D341Med (cell line): Measurements from ENCODE around the gene RETREG1.
"Not testable (repeated sequence)": the region's sequence is repeated elsewhere in the genome, so short reads cannot be mapped to it uniquely, and the experiment has no call there.

Experiments
- DNase-seq: peaks from one replicate; pipeline ENCODE4 v3.0.0; 2012; ENCODE audit warnings: low spot score

Gene RETREG1

DNA sequence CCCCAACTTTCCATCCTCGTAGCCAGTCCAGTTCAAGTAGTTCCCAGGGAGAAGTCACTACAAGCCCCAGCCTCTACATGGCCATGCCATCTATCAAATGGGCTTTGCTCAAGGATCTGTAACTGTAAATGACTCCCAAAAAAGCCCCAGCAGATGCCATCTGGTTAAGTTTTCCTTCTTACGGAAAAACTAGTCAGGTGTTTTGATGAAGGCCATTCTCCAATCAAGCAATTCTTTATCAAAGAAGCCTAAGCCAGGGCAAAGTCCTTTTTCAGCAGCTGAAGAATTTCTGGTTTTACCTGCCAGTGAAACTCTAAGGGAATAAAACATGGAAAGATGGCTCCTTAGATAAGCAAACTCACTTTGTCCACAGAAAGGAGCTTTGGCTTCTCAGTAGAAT lies 129.3 kb downstream of the RETREG1 start:
- no peak for DNase-seq

DNA sequence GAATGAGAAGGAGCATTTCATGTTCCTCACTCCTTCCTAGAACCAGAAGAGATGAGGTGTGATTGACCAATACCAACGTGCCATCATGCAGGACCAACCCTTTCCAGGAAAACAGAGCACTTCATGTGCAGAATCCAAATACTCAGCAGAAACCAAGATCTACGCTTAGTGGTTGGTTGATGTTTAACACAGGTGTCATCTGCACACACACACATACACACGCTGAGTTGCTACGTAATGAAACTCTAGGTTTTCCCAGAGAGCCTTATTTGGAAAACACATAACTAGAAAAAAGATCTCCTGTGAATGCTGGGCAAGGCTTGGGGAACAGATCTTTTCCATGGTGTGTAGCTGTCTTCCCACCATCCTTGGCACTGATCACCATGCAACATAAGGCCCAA lies 130.1 kb downstream of the RETREG1 start:
- no peak for DNase-seq

GRCh38 chr5:16485656-16486055 lies 131.1 kb downstream of the RETREG1 start:
- no peak for DNase-seq

- no peak for DNase-seq
Measured at GRCh38 chr5:16484081-16484480, 132.7 kb downstream of the RETREG1 start.

DNA sequence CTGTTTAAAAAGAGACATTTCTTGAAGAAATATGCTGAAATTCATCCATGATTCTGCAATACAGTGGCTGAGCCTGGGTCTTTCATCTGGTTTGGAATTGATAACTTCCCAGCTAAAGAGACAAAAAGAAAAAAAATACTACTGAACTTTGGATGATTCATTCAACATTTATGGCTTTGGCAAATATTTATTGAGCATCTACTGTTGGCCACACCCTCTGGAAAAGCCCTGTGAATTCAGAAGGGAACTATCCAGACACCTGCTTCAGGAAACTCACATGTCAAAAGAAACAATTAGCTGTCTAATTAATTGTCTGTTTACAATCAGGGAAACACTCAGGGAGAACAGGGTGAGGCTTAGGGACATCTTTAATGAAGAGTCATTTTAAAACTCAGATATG lies 133.4 kb downstream of the RETREG1 start:
- no peak for DNase-seq

DNA sequence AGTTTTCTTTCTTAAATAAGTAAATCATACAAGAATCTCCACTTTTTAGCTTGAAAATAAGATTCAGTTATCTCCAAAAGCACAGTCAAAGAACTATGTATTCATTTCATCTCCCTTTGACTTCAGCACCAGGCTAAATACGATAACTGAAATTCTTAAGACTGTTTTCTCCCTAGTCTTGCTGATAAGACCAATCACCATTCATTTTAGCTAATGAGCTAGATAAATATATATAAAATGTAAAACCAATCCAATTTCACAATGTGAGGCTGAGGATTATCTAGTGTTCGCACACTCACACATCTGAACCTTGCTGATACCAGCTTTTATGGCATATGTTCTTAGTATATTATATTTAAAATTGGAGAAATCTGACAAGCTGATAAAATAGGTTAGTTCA lies 133.9 kb downstream of the RETREG1 start:
- DNase-seq = no peak

DNA sequence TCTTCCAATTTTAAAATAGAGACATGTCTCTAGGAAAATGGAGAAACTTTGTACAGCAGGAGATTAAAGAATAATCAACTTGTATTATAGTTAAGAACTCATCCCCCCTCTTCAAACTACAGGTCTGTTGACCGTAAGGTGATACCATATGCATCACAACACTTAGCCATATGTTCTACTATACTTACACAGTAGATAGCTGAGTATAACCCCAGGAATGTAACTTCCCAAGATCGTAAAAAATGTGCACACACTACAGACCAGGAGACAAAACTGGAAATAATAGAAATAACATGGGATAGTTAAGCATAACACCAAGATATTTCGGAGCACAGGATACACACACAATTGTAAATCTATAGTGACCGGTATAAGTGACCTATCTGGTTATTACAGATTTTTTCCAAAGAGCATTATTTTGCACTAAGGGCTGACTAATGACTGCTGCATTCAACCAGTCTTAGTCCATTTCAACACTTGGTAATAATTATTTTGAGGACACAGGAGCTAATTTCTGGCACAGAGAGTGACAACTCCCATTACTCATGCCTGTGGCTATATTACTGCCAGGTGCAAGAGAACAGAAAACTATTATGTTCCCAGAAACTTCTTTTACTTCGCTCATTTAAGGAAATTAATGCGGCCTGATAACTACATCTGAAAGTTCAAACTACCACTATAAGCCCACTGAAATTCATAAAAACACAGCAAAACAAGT lies 135.8 kb downstream of the RETREG1 start:
- DNase-seq = no peak

DNA sequence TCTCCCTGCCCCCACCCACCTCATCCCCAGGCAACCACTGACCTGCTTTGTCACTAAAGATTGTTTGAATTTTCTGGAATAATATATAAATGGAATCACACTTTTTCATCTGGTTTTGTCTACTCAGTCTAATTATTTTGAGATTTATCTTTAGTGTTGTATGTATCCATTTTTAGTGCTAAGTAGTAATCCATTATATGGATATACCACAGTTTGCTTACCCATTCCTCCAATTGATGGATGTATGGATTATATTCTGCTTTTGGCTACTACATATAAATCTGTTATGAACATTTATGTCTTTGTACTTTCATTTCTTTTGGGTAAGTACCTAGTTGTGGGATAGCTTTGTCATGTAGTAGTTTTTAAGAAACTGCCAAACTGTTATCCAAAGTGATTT lies 136.7 kb downstream of the RETREG1 start:
- no peak for DNase-seq

DNA sequence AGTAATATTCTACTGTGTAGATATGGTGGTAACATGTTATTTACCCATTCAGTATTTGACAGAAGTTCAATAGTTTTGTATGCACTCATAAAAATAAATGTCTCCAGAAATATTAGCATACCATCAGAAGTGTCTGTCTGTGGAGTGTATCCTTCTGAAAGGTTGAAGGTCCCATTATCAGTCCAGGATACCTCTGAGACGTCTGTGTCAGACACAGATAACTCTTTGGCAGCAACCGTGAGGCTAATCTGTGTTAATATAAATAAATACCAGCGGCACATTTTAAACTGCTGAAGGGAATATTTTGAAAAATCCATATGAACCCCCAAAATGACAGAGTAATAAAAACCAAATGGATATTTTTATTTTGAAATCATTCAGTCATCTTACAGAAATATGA lies 139.3 kb downstream of the RETREG1 start:
- no peak for DNase-seq

GRCh38 chr5:16476417-16476816 lies 140.4 kb downstream of the RETREG1 start:
- not testable (repeated sequence) for DNase-seq

GRCh38 chr5:16471387-16471786 lies 145.4 kb downstream of the RETREG1 start:
- DNase-seq = no peak

GRCh38 chr5:16467363-16468219 lies 149.2 kb downstream of the RETREG1 start:
- no peak for DNase-seq

DNA sequence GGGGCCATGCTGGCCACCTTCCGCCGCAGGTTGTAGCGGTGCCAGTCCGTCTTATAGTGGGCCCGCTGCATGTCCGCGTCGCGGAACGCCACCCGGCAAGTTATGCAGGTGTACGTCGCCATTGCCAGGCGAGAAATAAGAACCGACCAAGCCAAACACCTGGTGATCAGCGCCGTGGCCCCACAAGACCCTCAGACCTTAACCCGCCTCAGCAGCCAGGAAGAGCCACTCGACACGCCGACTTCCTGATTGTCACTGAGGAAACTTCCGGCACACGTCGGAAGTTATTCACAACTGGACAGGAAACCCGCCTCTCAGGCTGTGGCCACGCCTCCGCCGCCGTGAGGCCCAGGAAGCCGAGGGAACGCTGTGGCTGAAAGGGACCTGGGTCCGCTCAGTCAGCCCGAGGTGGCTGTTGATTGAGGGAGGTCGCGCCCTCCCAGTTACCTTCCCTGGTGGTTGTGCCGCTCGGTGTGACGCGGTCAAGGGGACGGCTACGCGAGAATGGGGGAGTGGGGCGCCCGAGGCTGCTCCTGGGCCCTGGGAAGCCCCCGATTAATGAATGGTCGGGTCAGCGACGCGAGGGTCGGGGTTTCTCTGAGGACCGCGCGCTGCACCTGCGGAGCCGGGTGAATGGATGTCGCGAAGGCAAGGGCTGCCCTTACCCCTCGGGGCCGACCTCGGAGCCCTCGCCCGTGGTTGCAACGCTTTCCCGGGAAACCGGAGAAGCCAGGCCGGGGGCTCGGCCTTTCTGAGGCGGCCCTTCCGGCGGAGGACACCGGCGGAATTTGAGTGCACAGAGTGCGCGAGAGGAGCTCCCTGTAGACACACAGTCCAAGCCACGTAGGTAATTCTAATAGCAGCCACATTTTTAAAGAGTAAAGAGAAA lies 151.0 kb downstream of the RETREG1 start, which contains the start of gene ZNF622:
Gene ZNF622, minus strand, starts transcription at position 257 of the 889 bp plus-strand sequence. Its CDS starts 135 bp downstream, at position 122.
- DNase-seq = peak; percentile 89

- no peak for DNase-seq
Measured at GRCh38 chr5:16464664-16465543, 151.9 kb downstream of the RETREG1 start.

- DNase-seq = no peak
Measured at GRCh38 chr5:16464231-16464630, 152.6 kb downstream of the RETREG1 start.

GRCh38 chr5:16461782-16462181 lies 155.0 kb downstream of the RETREG1 start:
- DNase-seq = no peak

- no peak for DNase-seq
Measured at GRCh38 chr5:16461026-16461425, 155.8 kb downstream of the RETREG1 start.

DNA sequence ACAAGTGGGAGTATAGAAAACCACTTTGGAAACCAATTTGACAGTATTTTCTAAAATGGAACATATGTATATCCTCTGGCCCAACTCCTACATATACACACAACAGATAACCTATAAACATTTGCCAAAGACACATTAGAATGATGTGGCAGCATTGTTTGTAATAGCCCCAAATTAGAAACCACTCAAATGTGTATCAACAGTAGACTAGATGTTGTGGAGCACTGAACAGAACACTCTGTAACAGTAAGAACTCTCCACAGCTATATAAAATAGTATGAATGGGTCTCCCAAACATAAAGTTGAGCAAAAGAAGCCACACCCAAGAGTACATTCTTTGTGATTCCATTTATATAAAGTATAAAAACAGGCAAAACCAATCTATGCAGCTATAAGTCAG lies 157.3 kb downstream of the RETREG1 start:
- no peak for DNase-seq

- DNase-seq = no peak
Measured at GRCh38 chr5:16457853-16458252, 158.9 kb downstream of the RETREG1 start.

DNA sequence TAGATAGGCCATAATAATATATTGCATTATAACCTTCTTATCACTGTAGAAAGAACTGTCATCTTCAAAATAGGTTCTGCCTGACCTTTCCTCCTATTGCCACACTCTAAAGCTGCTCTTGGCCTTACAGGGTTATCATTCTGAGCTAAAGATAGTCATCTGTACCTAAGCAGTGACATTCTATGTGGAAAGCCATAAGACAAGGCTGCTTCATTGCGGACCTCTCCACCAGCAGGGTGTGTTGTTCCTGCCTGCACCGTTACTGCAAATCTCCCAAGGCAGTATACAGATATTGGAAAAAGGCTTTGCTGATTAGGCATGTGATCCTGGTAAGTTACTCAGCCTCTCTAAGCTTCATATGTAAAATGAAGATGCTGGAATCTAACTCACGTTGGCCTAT lies 159.3 kb downstream of the RETREG1 start:
- DNase-seq = no peak

DNA sequence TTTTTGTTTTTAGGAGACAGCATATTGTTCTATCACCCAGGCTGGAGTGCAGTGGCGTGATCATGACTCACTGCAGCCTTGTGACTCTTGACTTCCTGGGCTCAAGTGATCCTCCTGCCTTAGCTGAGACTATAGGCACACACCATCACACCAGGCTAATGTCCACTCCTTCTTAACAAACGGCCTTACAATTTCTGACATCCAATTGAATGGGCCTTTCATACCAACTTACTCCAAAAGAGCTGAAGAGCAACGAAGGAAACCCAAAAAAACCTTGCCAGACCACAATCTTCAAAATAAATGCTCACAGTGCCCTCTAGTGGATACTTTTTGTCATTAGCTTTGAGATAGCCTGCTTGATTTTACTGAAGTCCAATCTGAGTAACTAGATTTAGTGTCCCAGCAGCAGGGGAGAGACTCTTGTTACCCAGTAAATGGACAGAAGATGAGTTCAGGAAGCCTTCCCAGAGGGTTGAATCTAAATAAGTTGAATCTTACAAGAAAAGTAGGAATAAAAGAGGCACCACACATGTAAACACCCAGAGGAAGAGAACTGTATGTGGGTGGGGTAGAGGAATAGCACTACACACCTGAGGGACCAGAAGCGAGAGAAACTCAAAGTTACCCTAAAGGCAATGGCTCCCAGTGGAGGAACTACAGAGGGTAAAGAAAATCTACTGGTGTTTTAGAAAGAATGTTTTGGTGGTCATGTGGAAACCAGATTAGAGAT lies 160.5 kb downstream of the RETREG1 start:
- peak; percentile 44 for DNase-seq
